NT2/D1 (cell line): ENCODE data around the gene STARD3.

Source experiments
- DNase-seq: peaks from one replicate; pipeline ENCODE4 v3.0.0-alpha.2; 2011; ENCODE audit warnings: low read depth, low spot score
- H3K27me3 ChIP-seq: 2 replicates; pipeline ENCODE4 v1.6.0; 2011; ENCODE audit warnings: mild to moderate bottlenecking; ENCODE audit not compliant: insufficient read length, insufficient read depth
- H3K36me3 ChIP-seq: 2 replicates; pipeline ENCODE4 v1.6.1; 2011; ENCODE audit warnings: mild to moderate bottlenecking, low read length, mixed read lengths; ENCODE audit not compliant: insufficient read depth, insufficient read length
- H3K4me1 ChIP-seq: 2 replicates; pipeline ENCODE4 v1.5.1; 2011; ENCODE audit not compliant: insufficient read depth, insufficient read length
- H3K4me3 ChIP-seq: 2 replicates; pipeline ENCODE4 v1.5.1; 2011; ENCODE audit warnings: low read depth; ENCODE audit not compliant: insufficient read length
- H3K9ac ChIP-seq: 2 replicates; pipeline ENCODE4 v1.6.0; 2011; ENCODE audit warnings: low read depth; ENCODE audit not compliant: insufficient read length
- H3K9me3 ChIP-seq: 2 replicates; pipeline ENCODE4 v1.5.1; 2011; ENCODE audit warnings: mild to moderate bottlenecking, low read length; ENCODE audit not compliant: insufficient read depth
- SUZ12 ChIP-seq: IDR thresholded peaks from 2 replicates; pipeline ENCODE4 v1.6.1; 2011; ENCODE audit not compliant: insufficient read length, insufficient read depth; ENCODE audit errors: extremely low read depth
- YY1 ChIP-seq: IDR thresholded peaks from 2 replicates; pipeline ENCODE4 v1.6.1; 2011; ENCODE audit not compliant: insufficient read length, insufficient read depth
- ZNF274 ChIP-seq: IDR thresholded peaks from 2 replicates; pipeline ENCODE4 v1.6.1; 2011; ENCODE audit warnings: mild to moderate bottlenecking, low read depth, low read length

The STARD3 gene

DNA sequence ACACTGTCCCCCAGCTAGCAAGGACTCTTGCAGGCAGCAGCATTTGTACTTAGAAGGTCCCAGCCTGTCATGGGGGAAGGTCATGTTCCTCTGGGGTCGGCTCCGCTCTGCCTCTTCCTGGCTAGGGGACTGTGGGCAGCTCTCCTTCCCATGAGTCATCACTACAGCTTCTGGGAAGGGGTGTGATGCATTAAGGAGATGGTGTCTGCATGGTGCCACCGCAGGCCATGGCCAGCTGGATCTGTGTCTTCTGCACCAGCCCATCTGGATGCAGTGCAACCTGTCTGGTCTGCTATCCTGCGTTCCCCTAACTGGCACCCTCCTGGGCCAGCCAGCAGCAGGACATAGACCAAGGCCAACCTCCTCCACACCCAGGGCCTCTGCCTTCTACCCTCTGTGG lies 6.3 kb downstream of the STARD3 start:
- peaks cover 35% of the 10 kb centered on the region for H3K4me1 ChIP-seq
- H3K36me3 ChIP-seq: no peaks in the 10 kb centered on the region
- H3K27me3 ChIP-seq: peaks cover under 1% of the 10 kb centered on the region
- TF ChIP-seq YY1: no peak
- TF ChIP-seq SUZ12: no peak
- TF ChIP-seq ZNF274: no peak
- H3K9ac ChIP-seq: no peak overlapping the region
- no peak for DNase-seq
- no peak overlapping the region for H3K4me3 ChIP-seq
- H3K9me3 ChIP-seq: no peaks in the 10 kb centered on the region

DNA sequence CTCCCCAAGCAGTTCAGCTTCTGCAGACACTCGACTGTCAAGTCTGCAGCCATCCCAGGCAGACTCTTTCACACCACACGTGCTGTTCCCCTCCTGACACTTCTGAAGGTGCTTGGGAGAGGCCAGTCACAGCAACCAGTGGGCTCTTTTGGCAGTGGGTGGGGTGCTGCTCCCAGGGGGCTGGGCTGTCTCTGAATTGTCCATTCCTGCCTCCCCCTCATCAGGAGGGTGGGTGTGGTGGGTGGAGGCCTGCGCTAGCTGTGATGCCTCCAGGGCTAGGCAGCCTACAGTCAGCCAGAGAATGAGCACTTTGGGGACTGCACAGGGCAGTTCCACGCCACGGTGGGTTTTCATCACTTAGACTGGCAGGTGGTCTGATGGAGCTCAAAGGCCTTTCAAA lies 10.3 kb downstream of the STARD3 start:
- Histone ChIP-seq H3K4me1 (peaks cover 26% of the 10 kb centered on the region), H3K4me3 (no peak overlapping the region), H3K27me3 (no peaks in the 10 kb centered on the region), H3K9me3 (no peaks in the 10 kb centered on the region), H3K36me3 (peaks cover 4% of the 10 kb centered on the region), H3K9ac (no peak overlapping the region)
- no peak for TF ChIP-seq SUZ12
- DNase-seq: no peak

DNA sequence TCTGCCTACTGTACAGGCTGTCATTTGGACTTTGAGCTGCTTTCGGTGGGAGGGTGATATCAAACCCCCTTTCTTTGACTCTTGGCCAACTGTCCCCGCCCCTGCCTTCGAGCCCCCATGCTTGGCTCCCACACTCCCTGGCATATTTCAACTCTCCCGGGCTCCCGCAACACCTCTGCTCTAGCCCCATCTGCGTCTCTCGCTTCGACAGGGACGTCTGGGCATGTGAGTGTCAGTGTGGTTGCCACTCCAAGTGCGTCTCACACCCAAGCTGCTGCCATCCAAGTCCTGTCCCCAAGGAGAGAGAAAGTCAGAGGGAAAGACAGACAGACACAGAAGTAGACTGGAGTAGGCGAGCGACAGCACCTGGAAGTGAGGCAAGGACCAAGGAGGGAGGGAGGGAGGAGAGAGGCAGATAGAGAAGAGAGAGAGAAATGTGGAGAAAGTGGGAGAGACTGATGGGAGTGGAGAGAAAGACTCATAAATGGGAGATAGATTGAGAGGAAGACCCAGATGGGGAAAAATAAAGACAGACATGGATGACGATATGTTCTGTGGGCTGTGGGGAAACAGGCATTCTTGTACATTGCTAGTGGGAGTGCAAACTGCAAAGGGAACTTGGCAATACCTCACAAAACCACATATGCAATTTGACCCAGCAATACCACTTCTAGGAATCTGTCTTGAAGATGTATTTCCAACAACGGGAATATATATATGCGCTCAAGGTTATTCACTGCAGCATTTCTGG lies 11.8 kb downstream of the STARD3 start:
- Histone ChIP-seq H3K4me1 (peaks cover 31% of the 10 kb centered on the region), H3K9ac (no peak overlapping the region), H3K9me3 (no peaks in the 10 kb centered on the region), H3K27me3 (no peaks in the 10 kb centered on the region), H3K36me3 (peaks cover 4% of the 10 kb centered on the region), H3K4me3 (no peak overlapping the region)
- TF ChIP-seq SUZ12 (no peak), YY1 (no peak), ZNF274 (no peak)
- no peak for DNase-seq

DNA sequence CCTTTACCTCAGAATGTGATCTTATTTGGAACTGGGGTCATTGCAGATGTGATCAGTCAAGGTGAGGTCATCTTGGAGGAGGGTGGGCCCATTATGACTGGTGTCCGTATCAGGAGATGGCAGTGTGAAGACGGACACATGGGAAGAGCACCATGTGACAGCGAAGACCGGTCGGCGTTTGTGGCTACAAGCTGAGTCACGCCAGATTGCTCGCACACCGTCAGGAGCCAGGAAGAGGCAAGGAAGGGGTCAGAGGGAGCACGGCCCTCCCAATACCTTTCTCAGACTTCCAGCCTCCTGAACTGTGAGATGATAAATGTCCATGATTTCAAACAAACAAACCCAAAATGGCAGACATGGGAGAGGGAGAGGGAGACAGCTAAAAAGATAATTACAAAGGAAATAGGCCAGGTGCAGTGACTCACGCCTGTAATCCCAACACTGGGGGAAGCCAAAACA lies 13.2 kb downstream of the STARD3 start:
- Histone ChIP-seq H3K4me3 (no peak overlapping the region), H3K9me3 (no peaks in the 10 kb centered on the region), H3K4me1 (peaks cover 23% of the 10 kb centered on the region), H3K9ac (no peak overlapping the region), H3K36me3 (peaks cover 9% of the 10 kb centered on the region), H3K27me3 (no peaks in the 10 kb centered on the region)
- TF ChIP-seq YY1 (no peak), ZNF274 (no peak), SUZ12 (no peak)
- no peak for DNase-seq

DNA sequence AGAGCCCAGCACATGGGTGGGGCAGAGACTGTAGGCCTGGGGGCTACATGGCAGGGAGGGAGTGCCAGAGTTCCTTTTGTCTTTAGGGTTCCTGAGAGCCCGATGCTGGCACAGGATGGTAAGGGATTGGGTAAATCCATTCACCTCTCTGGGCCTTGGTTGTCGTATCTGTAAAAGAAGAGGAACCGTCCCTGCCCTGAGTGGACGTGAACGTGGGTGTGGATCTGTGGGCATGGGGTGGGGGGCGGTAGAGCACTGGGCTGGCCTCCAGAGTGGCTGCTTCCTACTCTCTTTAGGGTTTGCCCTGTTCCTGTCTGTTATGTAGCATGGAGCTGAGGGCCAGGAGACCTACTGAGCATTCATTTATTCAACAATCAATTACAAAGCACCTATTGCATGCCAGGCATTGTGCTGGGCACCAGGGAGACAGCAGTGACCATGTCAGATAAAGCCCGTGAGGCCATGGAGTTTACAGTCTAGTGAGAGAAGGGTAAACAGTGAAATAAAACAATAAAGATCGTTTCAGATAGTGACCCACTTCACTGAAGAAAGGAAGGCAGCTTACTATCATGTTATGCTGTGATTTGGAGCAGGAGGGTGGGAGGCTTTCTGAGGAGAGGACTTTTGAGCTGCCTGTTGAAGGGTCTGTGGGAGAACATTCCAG lies 15.1 kb downstream of the STARD3 start:
- Histone ChIP-seq H3K36me3 (peaks cover 20% of the 10 kb centered on the region), H3K27me3 (no peaks in the 10 kb centered on the region)

DNA sequence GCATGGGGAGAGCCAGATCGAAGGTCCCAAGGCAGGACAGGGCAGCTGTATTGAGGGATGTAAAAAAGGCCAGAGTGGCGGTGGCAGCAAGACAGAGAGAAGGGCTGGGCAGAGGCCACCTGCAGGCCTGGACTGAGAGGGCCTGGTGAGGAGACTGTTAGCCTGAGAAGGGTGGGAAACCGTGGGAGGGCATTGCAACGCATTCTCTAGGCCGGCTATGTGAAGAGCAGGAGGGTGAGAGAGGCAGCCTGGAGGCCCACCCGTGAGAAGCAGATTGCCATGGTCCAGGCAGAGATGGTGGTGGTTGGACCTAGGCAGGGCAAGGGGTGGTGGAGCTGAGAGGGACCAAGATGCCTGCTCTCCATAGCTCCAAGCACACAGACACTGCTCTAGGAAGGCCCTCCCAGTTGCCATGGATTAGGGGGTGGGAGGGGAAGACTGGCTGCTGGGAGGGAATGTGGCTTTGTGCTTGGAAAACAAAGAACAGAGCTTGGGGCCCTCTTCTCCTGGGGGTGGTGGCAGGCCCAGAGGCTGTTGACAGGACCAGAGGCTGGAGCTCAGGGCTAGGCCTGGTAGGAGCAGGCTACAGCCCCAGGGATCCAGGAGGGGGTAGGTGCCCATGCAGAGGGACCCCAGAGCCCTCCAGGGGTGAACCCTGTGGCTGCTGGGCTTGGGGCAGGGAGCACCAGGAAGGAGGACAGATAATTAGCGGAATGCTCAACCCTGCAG lies 15.8 kb downstream of the STARD3 start:
- Histone ChIP-seq H3K36me3 (peaks cover 23% of the 10 kb centered on the region), H3K9ac (peak overlapping the region; percentile 59)

More for the DNA sequence above, 15.1 kb downstream of the STARD3 start:
- no peak overlapping the region for H3K4me3 ChIP-seq
- no peaks in the 10 kb centered on the region for H3K9me3 ChIP-seq
- H3K9ac ChIP-seq: peak overlapping the region; percentile 59
- TF ChIP-seq SUZ12: no peak
- no peak for DNase-seq
- H3K4me1 ChIP-seq: peaks cover 28% of the 10 kb centered on the region

DNA sequence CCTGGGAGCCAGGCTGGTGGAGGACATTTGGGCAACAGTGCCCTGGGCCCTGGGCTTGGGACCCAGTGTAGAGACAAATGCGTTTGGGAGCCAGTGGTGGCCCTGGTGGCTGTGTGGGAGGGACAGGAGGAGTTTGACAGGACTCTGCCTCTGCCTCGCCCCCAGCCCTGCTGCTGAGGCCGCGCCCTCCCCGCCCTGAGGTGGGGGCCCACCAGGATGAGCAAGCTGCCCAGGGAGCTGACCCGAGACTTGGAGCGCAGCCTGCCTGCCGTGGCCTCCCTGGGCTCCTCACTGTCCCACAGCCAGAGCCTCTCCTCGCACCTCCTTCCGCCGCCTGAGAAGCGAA lies 16.3 kb downstream of the STARD3 start:
- peaks cover 28% of the 10 kb centered on the region for H3K4me1 ChIP-seq
- DNase-seq: no peak
- no peaks in the 10 kb centered on the region for H3K9me3 ChIP-seq
- peak overlapping the region; percentile 52 for H3K9ac ChIP-seq
- H3K4me3 ChIP-seq: no peak overlapping the region
- TF ChIP-seq YY1: no peak
- TF ChIP-seq ZNF274: no peak
- no peak for TF ChIP-seq SUZ12
- H3K27me3 ChIP-seq: no peaks in the 10 kb centered on the region
- H3K36me3 ChIP-seq: peaks cover 26% of the 10 kb centered on the region

More for the DNA sequence above, 15.8 kb downstream of the STARD3 start:
- Histone ChIP-seq H3K9me3 (no peaks in the 10 kb centered on the region), H3K4me3 (no peak overlapping the region), H3K4me1 (peaks cover 26% of the 10 kb centered on the region), H3K27me3 (no peaks in the 10 kb centered on the region)
- peak; percentile 70 for DNase-seq
- TF ChIP-seq SUZ12: no peak
- no peak for TF ChIP-seq ZNF274
- TF ChIP-seq YY1: peak; percentile 14
